Dermis blood vessel endothelial cell (primary cell): ENCODE results near the gene PTK7. TPM values are rescaled to one million over a fixed set of nuclear protein-coding genes. Genes with fewer than 3 reads are reported as not detected.
"Not testable (repeated sequence)": the region's sequence is repeated elsewhere in the genome, so short reads cannot be mapped to it uniquely, and the experiment has no call there.

Experiments used
- DNase-seq: peaks from one replicate; pipeline ENCODE4 v3.0.0; 2010
- total RNA-seq: library from RNA; depleted of rRNA; stranded (reverse); fragments of >200 nt; gene quantifications from 2 replicates; pipeline ENCODE4 v1.2.3, GENCODE V29; 2014

Gene PTK7
- total RNA-seq: 23.0 and 29.9 TPM in 2 replicates

DNA sequence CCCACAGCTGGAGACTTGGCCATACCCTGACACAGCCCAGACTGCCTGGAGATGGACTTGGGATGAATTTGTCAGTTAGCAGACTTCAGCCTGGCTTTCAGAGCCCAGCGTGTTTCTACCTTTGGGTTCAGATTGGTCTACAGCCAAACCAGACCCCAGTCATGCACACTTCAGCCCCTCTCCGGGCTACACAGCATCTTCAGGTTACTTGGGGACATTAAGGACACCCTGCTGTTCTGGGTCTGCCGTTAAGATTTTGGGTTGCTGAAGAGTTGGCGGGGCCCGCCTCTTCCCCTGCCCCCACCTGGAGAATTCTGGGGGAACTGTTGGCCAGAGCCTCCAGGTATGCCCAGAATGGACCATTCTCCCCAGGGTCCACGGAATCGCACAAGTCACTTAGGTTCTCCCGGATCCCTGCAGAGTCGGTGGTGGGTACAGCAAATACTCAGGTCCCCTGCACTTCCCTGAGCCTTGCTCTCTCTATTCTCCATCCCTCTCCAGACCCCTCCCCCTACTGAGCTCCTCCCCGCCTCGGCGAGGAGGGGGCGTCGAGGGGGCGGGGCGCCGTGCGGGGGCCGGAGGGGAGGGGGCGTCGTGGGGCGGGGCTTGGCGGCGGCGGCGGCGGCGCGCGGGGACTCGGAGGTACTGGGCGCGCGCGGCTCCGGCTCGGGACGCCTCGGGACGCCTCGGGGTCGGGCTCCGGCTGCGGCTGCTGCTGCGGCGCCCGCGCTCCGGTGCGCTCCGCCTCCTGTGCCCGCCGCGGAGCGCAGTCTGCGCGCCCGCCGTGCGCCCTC, at the start of gene PTK7:
TSS of gene PTK7 (plus strand) at position 645 of the 794 bp plus-strand sequence. CDS start 175 bp downstream, outside the sequence.
- DNase-seq: peak; percentile 61

DNA sequence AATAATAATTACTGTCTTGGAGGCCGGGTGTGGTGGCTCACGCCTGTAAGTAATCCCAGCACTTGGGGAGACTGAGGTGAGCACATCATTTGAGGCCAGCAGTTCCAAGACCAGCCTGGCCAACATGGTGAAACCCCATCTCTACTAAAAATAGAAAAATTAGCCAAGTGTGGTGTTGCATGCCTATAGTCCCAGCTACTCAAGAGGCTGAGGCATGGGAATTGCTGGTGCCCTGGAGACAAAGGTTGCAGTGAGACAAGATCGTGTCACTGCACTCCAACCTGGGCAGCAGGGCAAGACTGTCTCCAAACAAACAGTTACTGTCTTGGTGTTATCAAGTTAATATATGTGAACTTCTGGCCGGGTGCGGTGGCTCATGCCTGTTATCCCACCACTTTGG, 49.7 kb upstream of the PTK7 start:
- DNase-seq: no peak

DNA sequence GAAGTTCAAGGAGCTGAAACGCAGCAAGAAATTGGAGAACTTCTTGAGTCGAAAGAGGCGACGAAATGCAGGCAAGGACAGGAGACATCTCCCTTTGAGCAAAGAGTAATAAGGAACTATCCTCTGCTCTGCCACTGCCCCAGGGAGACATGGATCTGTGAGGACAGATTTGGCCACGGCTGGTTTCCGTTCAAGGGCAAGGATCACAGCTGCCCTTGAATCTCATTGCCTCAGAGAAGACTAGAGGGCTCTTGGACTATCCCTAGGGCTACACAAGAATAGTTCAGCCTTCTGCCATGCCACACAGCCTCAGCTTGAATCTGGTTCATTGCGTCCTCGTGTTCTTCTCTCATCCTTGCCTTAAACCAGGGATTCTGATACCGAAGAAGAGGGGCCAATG, 47.0 kb upstream of the PTK7 start:
- DNase-seq: no peak

DNA sequence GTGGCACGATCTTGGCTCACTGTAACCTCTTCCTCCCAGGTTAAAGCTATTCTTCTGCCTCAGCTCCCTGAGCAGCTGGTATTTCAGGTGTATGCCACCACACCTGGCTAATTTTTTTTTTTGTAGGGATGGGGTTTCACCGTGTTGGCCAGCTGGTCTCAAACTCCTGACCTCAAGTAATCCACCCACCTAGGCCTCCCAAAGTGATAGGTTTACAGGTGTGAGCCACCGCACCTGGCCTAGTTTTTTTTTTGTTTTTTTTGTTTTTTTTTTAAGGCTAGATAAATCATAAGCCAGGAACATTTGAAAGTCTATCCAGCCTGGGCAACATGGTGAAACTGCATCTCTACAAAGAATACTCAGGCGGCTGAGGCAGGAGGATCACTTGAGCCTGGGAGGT, 43.8 kb upstream of the PTK7 start:
- no peak for DNase-seq

GRCh38 chr6:43033496-43034189, 42.5 kb upstream of the PTK7 start:
- no peak for DNase-seq

GRCh38 chr6:43034190-43034525, 42.0 kb upstream of the PTK7 start:
- no peak for DNase-seq

GRCh38 chr6:43035495-43036194, 40.5 kb upstream of the PTK7 start:
- no peak for DNase-seq

- no peak for DNase-seq
Observed at GRCh38 chr6:43036712-43037111, 39.4 kb upstream of the PTK7 start.

DNA sequence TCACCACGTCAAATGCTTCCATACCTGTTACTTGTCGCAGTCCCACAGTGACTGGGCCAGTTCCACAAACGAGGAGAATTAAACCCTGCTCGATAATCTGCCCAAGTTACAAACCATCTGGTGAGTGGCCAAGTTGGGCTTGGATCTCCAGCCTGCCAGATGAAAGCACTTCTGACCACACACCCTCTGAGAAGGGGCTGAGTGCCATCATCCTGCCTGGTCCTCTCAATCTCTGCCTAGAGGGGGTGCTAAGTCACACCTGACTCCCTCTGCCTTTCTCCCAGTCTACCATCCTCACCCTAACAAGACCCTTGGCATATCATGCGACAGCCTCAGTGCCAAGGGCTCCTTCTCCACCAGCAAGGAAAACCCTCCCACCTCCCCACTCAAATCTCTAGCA, 38.9 kb upstream of the PTK7 start:
- DNase-seq: no peak

DNA sequence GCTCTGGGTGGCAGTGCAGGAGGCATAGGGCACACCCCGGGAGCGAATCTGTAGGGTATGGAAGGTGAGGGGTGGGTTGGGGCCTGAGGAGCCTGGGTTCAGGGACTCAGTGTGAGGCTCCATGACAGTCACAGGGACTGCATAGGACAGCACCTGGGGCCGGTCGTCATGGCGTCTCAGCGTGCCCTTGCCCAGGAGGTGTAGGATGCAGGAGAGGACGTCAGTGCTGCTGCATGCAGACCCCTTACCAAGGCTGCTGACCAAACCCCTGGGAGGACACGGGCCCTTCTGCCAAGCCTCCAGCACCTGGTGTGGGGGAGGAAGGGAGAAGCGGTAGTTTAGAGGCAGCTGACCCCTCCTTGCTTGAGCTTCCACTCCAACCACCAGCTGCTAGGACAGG, 38.4 kb upstream of the PTK7 start:
- DNase-seq: no peak

- no peak for DNase-seq
Observed at GRCh38 chr6:43038727-43039126, 37.4 kb upstream of the PTK7 start.

DNA sequence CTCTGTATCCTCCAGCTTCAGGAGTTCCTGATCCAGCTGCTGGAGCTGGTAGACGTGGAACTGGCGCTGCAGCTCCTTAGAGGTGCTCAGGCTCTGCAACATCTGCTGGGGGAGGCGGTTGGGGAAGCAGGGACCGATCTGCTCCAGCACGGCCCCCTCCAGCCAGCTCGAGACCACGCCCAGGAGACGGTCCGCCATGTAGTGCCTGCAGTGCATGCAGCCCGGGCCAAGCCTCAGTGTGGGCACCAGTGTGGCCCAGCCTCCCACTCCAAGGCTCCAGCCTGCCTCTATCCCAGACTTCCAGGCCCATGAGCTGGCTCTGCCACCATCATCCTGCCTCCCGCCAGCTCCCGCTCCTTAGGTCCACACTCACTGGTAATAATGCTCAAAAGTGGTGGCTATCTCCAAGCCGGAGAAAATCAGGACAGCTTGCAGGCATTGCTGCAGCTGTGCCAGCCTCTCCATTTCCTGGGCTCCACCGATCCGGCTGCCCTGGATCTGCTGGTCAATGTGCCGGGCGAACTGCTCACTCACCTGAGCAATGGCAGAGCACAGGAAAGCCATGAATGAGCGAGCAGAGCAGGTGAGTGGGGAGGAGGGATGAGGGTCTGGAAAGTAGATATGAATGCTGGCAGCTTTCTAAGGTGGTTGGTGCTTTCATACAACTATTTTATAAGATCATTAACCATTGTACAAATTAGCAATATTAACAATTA, 35.4 kb upstream of the PTK7 start:
- no peak for DNase-seq

GRCh38 chr6:43041475-43041874, 34.6 kb upstream of the PTK7 start:
- not testable (repeated sequence) for DNase-seq

GRCh38 chr6:43043310-43043709, 32.8 kb upstream of the PTK7 start:
- DNase-seq: no peak

GRCh38 chr6:43045371-43045930, 30.7 kb upstream of the PTK7 start:
- no peak for DNase-seq

- no peak for DNase-seq
Observed at GRCh38 chr6:43047998-43048397, 28.1 kb upstream of the PTK7 start.

GRCh38 chr6:43050981-43051380, 25.1 kb upstream of the PTK7 start:
- no peak for DNase-seq

DNA sequence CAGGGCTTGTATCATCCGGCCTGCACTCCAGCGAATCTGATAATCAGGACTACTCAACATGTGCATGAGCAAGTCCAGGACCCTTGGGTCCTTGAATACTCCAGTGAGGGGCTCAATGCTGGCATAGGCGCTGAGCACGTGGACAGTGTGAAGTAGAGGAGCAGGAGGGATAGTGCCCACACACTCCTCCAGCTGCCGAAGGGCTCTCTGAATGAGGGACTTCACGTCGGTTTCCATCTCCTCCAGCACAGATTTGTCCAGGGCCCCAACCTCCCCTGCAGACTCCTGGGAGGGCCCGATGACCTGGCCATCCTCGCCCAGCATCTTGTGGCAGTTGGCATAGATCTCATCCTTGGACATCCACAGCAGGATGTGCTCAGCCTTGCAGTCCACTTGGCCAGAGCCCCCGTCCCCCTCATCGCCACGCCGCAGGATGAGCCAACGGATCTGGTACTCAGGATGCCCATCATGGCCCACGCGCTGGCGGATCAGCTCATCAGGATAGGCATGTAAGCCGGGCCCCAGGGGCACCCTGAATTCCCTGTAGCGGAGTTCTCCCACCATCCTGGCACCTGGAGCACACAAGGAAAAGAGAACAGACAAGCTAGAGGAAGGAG, 23.8 kb upstream of the PTK7 start:
- no peak for DNase-seq

DNA sequence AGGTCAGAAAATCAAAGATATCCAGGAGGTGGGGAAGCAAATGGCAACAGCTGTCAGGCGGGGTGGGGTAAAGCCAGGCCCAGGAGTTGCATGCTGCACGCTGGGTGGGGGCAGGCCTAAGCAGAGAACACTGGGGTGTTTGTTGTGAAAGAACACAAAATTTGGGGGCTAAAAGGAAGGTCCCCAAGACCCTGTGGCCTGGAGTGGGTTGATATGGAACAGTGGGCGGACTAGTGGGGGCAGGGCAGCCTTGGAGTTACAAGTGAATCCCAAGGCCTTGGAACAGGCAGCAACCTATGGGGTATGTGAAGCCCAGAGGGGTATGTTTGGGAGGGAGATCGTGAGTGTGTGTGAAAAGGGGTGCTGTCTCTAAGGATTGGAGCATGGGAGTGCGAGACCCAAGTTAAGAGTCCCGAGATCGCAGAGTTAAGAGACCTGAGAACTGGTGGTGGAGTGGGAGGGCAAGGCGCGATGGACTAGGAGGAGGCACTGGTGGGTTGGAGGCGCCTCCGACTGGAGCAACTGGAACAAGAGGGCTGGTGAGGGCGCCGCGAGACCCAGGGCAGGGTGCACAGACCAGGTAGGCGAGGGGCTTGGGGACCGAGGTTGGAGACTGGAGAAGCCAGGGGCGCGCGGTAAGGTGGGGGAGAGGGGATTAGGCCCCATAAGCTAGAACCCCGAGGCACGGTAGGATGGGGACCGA, 23.1 kb upstream of the PTK7 start:
- peak; percentile 57 for DNase-seq

DNA sequence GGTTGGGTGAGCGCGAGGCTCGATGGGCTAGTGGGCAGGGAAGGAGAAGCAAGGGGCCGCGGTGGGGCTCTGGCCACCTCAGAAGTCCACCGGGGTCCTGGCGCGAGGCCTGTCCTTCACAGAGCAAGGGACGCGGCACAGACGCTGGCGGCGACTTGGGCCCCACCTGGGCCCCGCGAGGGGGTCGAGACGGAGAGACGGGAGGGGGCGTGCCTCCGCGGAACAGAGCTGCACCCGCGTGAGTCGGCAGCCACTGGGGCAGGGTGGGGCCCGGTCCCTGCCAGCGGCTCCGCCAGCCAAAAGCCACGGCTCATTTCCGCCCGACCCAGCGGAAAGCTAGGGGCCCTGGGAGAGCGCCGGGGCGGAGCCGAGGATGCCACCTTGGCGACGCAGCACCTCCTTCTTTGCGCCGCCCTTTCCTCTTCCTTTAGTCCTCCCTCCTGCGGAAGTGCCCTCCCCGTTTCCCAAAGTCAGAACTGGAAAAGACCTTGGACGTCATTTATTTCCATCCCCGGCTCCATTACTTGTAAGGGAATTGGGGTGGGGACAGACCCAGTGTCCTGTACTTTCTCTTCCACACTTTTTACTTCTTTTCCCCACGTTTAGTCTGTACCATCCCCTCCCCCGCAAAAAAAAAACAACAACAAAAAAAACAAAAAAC, 22.4 kb upstream of the PTK7 start, which contains the start of gene CUL7:
TSS of gene CUL7 (minus strand) at position 307 of the 661 bp plus-strand sequence. CDS start 1,063 bp downstream, outside the sequence.
- DNase-seq: peak; percentile 94
